ENCODE results near the gene SMAD6.

The SMAD6 gene

GRCh38 chr15:66760968-66761725, 59.1 kb downstream of the SMAD6 start:
- no peak for FAIRE-seq

- no peak for FAIRE-seq
Measured at GRCh38 chr15:66761726-66762595, 59.9 kb downstream of the SMAD6 start.

GRCh38 chr15:66763186-66764071, 61.4 kb downstream of the SMAD6 start:
- no peak for FAIRE-seq

- FAIRE-seq: no peak
Measured at GRCh38 chr15:66764072-66764786, 62.2 kb downstream of the SMAD6 start.

GRCh38 chr15:66765478-66766281, 63.6 kb downstream of the SMAD6 start:
- FAIRE-seq: peak; percentile 82

- FAIRE-seq: no peak
Measured at GRCh38 chr15:66766282-66767230, 64.5 kb downstream of the SMAD6 start.

GRCh38 chr15:66767240-66767659, 65.2 kb downstream of the SMAD6 start:
- no peak for FAIRE-seq

- FAIRE-seq: no peak
Measured at GRCh38 chr15:66768987-66769386, 67.0 kb downstream of the SMAD6 start.

- FAIRE-seq: peak; percentile 85
Measured at GRCh38 chr15:66770518-66771350, 68.7 kb downstream of the SMAD6 start.

- no peak for FAIRE-seq
Measured at GRCh38 chr15:66771351-66771650, 69.3 kb downstream of the SMAD6 start.

GRCh38 chr15:66772604-66773128, 70.6 kb downstream of the SMAD6 start:
- no peak for FAIRE-seq

- FAIRE-seq: no peak
Measured at GRCh38 chr15:66773129-66773873, 71.3 kb downstream of the SMAD6 start.

- peak; percentile 45 for FAIRE-seq
Measured at GRCh38 chr15:66774001-66774814, 72.2 kb downstream of the SMAD6 start.

GRCh38 chr15:66775127-66776105, 73.4 kb downstream of the SMAD6 start:
- FAIRE-seq: no peak

- FAIRE-seq: no peak
Measured at GRCh38 chr15:66777054-66777453, 75.0 kb downstream of the SMAD6 start.

GRCh38 chr15:66777596-66778313, 75.7 kb downstream of the SMAD6 start:
- FAIRE-seq: no peak
